Stimulated activated CD4-positive, alpha-beta T cell treated with anti-CD3 and anti-CD28 coated beads, TNF-alpha, amount 100 ng/mL, for 4 hours (primary cell): ENCODE measurements around the gene EFNA5.
"Not testable (repeated sequence)": the region's sequence is repeated elsewhere in the genome, so short reads cannot be mapped to it uniquely, and the experiment has no call there.

ENCODE experiments used
- DNase-seq, 3 experiments: peaks; one replicate each; pipeline ENCODE4 v3.0.0-alpha.2; 2020; ENCODE audit warnings: low read depth in 3 of 3

The EFNA5 gene

DNA sequence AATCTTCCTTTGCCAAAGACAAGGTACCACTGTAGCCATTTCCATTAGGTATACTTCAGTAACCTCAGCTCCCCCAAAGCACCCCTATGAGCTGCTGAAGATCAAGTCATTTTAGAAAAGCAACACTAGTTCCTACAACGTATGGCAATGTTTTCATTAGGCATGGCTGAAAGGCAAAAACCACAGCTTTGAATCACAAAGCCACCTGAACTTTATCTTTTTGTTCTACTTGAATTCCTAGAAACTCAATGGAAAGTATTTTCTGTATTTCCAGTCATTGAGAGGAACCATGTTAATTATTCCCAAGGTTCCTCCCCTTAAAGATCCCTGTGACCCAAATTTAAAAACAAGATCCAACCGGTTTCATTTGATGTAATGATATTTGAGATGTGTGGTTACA, 152.1 kb downstream of the EFNA5 start:
- no peak for DNase-seq

DNA sequence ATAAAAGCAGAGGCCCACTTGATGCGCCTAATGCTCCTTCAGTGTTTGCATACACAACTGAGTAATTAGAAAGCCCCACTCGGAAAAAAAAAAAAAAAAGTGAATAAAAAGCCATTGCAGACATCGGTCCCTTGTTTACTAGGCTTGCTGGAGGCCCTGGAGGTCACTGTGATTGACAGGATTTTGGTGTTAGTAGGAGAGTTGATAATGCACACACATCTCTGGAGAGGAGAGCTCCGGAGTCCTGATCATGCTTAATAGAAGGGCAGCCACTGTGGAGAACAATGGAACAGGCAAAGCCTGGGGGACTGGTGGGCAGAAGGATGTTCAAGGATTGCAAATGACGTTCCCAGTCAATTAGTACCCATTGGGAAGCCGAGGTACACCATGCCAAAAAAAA, 152.5 kb downstream of the EFNA5 start:
- DNase-seq, result no peak

DNA sequence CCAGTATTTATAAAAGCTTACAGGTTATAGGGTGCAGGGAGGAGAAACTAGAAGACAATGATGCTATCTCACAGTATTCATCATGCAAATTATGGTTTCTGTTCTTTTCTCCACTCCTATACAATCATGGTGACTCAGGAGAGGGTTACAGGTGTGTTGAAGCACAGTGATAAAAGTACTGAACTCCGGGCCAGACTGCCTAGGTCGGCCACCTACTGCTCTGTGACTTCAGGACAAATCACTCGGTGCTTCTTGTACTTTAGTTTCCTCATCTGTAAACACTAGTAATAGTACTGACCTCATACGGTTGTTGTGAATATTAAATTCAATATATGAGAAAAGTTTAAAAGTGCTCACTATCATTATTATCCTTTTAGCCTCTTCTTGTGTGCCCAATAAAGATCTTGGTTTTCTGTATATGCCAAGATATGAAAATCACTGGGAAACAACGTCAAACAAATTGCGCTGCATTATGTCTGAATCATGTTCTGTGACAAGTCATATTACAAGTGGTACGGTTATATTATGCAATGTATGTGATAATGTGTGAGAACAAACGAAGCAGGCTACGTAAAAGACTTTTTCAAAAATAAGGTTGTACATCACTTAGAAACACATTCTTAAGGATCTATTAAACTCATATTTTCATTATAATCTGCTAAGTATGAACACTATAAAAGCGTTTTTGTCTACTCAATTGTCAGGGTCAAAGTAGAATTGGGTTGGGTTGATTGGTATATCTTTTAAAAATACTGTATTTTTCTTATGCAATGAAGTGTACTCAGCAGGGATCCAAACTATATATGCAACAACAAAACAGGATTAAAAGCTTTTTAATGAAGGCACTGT, 153.3 kb downstream of the EFNA5 start:
- no peak for DNase-seq

DNA sequence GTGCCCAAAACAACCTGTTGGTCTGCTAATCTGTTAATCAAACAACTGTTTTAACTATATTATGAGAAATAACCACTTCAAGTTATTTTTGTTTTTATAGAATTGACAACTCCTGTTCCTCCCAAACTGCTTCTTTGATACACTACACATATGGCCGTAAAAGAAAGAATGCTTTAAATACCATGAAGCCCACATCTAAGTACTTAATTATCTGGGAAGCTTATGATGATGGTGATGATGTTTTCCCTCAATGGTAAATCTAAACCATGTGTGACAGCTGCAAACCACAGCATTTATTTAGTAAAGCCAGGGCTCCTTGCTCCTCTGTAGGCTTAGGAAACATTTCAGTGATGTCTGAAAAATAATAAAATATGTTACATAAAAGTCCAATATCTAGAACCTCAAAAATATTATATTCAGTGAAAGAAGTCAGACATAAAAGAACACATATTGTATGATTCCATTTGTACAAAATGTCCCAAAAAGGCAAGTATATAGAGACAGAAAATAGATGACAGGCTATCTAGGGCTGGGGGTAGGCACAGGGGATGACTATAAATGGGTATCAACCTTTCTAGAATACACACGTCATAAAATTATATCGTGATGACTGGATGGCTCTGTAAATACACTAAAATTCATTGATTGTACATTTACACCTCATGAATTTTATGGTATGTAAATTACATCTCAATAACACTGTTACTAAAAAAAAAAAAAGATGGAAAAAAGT, 154.1 kb downstream of the EFNA5 start:
- DNase-seq, result no peak

DNA sequence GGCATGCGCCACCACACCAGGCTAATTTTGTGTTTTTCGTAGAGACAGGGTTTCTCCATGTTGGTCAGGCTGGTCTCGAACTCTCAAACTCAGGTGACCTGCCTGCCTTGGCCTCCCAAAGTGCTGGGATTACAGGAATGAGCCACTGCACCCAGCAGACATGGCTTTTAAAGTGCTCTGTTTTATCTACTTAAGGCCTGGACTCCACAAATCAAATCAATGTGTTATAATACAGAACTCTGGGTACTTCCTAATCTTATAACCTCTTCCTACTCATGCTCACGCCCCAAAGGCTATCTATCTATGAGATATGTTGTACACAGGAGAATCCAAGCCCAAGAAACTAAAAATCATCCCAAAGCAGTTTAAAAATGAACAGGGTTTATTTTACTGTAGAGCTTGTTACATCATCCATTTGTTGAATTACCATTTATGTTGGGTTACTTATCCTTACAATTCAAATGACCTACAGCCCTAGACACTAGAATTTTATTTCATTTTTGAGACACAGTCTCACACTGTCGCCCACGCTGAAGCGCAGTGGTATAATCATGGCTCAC, 155.1 kb downstream of the EFNA5 start:
- no peak for DNase-seq

DNA sequence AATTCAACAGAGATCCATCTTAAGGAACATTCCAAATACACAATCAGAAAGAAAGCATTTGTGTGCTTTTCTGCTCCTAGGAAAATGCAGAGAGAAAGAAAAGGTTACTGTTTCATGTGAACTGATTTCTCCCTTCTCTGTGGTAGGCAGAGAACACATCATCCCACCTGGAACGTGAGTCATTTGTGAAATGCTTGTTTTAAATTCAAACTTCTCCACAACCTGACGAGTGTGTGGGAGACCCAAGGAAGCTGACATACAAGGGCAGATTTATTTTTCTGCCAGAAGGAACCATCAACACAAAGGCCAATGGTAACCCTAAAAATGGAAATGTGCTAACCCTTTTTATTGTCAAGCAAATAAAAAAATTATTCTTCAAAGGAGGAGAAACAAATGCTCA, 156.4 kb downstream of the EFNA5 start:
- DNase-seq, result no peak

GRCh38 chr5:107513337-107514085, 157.2 kb downstream of the EFNA5 start:
- DNase-seq, result no peak

GRCh38 chr5:107512029-107512428, 158.7 kb downstream of the EFNA5 start:
- DNase-seq, result no peak

GRCh38 chr5:107510125-107510524, 160.6 kb downstream of the EFNA5 start:
- no peak for DNase-seq

- no peak for DNase-seq
Observed at GRCh38 chr5:107508097-107508496, 162.6 kb downstream of the EFNA5 start.

DNA sequence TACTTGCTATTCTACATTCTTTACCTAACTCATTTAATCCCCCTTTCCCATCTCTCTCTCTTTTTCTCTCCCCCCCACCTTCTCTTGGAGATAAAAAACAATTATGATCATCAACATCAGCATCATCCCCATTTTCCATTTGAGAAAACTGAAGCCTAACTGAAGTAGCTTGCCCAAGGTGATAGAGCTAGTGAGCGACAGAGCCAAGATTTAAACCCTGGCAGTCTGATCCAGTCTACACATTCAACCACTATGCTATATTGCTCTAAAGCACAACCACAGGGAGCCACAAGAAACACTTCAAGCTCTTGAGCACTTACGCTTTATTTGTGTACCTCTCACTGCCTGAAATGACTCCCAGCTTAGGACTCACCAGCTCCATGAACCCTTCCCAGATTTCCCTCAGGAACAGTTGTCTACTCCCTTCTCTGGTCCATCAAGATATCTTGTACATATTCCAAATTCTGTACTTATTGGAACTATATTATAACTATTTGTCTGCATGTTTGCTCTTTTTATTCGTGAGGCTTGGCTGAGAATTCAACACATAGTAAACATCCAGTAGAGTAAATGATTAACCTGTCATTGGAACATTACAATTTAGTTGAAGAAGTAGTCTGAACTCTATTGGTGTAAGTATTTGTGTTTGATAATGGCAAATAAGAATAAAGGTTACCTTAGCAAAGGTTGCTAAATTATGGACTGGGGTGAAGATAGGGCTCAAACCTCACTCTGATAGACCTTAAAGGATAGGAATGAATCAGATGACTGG, 164.8 kb downstream of the EFNA5 start:
- DNase-seq, result no peak

GRCh38 chr5:107504424-107504823, 166.3 kb downstream of the EFNA5 start:
- no peak for DNase-seq

GRCh38 chr5:107502676-107503060, 168.1 kb downstream of the EFNA5 start:
- no peak for DNase-seq

- no peak for DNase-seq
Observed at GRCh38 chr5:107501965-107502675, 168.6 kb downstream of the EFNA5 start.

DNA sequence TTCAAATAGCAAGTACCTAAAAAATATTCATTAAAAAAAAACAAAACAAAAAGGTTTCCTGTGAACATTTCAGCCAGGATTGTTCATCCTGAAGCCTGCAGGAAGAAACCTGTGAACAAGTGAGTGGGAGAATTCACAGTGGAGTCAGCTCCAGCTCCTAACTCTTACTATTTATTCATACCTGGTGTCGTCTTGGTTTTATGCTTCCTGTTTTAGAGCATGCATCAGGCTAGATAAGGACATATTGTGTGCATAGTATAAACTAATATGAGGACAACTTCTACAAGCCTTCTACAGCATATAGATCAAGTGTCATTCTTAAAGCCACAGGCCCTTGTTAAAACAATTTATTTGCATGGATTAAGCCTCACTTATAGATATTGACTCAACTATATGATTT, 169.9 kb downstream of the EFNA5 start:
- no peak for DNase-seq

DNA sequence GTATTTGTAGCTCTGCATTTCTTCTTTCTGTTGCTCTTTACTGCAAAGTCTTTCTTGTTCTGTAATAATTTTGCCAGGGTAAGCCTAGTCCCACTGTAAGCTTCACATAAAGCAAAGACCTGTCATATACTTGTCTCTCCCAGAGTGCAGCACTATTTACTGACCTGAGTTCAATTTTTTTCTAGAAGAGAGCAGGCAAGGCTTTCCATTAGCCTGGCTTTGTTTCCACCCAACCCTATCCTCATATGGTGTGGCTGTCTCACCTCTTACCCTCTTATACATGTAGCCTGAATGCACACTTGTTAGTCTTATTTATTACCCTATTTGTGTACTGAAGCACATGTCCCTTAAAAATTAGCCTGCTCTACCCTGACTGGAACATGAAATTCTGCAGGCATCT, 170.4 kb downstream of the EFNA5 start:
- no peak for DNase-seq

- no peak for DNase-seq
Observed at GRCh38 chr5:107499776-107500175, 171.0 kb downstream of the EFNA5 start.

DNA sequence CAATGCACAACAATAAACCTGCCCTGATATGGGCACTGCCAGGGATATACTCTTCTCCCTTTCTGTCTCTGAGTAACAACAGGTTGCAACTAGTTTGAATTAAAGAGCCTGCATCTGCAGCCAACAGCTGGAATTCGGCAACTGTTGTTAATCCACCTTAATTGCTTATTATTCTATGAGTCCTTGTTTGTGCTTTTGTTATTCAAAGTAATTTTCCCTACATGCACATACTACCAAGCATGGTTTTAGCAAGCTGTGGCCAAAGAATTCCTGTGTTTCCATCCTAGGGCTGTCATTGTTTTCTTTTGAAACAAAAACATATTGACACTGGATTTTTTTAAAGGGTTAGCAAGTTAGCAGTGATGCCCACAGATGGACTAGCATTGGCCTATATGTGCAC, 171.5 kb downstream of the EFNA5 start:
- no peak for DNase-seq

GRCh38 chr5:107496466-107496865, 174.3 kb downstream of the EFNA5 start:
- DNase-seq, result no peak

GRCh38 chr5:107494129-107494528, 176.6 kb downstream of the EFNA5 start:
- not testable (repeated sequence) for DNase-seq

GRCh38 chr5:107487056-107487542, 183.6 kb downstream of the EFNA5 start:
- no peak for DNase-seq
